DND-41 (cell line): ENCODE data around the gene TMEM255B.

Experiments used
- EZH2 ChIP-seq: IDR thresholded peaks from 3 replicates; pipeline ENCODE4 v1.6.1; 2012; ENCODE audit warnings: borderline replicate concordance, low read depth, mild to moderate bottlenecking, moderate library complexity, low read length, inconsistent platforms; ENCODE audit not compliant: severe bottlenecking
- TF ChIP-seq, protein P1 (sequence below): IDR thresholded peaks from 2 replicates; pipeline ENCODE4 v1.5.1; 2012; ENCODE audit warnings: borderline replicate concordance, low read length, moderate library complexity, mild to moderate bottlenecking; ENCODE audit not compliant: poor library complexity, severe bottlenecking; ENCODE audit errors: extremely low read depth

DNA sequence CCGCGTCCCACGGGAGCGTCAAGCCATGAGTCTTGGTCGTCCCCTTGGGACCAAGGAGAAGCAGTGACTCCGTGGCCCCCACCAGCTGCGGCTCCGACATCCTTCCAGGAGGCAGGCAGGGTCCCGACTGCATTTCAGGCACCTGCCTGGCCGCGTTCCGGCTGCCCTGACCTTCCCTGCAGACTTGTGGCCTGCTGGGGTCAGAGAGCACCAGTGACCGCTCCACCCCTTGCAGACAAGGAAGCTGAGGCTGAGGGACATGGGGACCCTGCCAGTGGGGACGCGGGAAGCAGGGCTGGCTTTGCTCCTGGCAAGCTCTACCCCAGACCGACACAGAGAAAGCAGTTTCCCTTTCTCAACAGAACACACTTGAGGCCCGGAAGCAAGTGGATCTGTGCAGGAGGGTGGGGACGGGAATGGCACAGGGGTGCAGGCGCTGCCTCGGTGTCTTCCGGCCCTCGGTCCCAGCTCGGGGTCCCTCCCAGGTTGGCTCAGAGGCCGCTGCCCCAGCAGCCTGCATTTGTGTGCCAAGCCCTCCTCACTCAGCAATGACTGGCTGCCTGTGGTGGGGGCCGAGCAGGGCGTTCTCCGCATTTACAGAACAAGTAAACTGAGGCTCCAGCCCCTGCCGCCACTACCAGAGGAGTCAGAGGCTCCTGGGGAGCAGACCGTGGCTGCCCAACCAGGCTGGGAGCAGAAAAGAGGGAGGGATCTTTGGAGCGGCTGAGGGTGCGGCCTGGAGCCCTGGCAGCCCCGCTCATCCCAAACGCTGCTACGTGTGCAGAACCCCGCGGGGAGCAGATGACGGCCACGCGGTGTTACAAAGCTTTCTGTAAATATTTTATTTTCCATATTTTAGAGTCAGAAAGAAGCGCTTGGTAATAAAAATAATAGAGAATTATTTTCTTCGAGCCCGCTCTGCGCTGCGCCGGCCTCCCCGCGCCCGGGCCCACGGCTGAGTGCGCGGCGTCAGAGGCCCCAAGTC lies 61.0 kb downstream of the TMEM255B start:
- TF ChIP-seq, protein P1, sequence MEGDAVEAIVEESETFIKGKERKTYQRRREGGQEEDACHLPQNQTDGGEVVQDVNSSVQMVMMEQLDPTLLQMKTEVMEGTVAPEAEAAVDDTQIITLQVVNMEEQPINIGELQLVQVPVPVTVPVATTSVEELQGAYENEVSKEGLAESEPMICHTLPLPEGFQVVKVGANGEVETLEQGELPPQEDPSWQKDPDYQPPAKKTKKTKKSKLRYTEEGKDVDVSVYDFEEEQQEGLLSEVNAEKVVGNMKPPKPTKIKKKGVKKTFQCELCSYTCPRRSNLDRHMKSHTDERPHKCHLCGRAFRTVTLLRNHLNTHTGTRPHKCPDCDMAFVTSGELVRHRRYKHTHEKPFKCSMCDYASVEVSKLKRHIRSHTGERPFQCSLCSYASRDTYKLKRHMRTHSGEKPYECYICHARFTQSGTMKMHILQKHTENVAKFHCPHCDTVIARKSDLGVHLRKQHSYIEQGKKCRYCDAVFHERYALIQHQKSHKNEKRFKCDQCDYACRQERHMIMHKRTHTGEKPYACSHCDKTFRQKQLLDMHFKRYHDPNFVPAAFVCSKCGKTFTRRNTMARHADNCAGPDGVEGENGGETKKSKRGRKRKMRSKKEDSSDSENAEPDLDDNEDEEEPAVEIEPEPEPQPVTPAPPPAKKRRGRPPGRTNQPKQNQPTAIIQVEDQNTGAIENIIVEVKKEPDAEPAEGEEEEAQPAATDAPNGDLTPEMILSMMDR, result no peak
- no peak for TF ChIP-seq EZH2
